CD4-positive, alpha-beta T cell (primary cell): Measurements from ENCODE around the gene SRC. TPM values are rescaled to one million over a fixed set of nuclear protein-coding genes. Genes with fewer than 3 reads are reported as not detected.

Source experiments
- ATAC-seq: fragments of 200-7000 bp; cut with Tn5 transposase; one replicate; pipeline ENCODE4 v1.10.0; 2022; ENCODE audit warnings: mild to moderate bottlenecking; ENCODE audit not compliant: poor library complexity
- CTCF ChIA-PET: fragments of 350-600 bp; sonication (Branson Sonifier 250); formaldehyde crosslinking; loops from one replicate; lab custom pipeline; 2021; ENCODE audit warnings: antibody characterized with exemption, inconsistent platforms; lab: Charles Lee
- POLR2A ChIA-PET: fragments of 350-600 bp; sonication (Branson Sonifier 250); formaldehyde crosslinking; loops from one replicate; lab custom pipeline; 2021; ENCODE audit warnings: antibody characterized with exemption, inconsistent platforms; lab: Charles Lee
- DNase-seq, 14 experiments: peaks; one replicate each; pipeline ENCODE4 v3.0.0-alpha.2; 2013 to 2020; ENCODE audit warnings: mixed read lengths in 2 of 14
- H3K27ac ChIP-seq, 2 donors: one replicate each; pipeline versions ENCODE4 v1.5.1 to v1.7.0; 2013; ENCODE audit warnings: low read length in 2 of 2, low read depth in 1 of 2, mild to moderate bottlenecking in 1 of 2
- H3K27me3 ChIP-seq, 2 experiments: 1 replicate in 1 of 2; 2 replicates in 1 of 2; pipeline versions ENCODE4 v1.6.1 to v1.7.0; 2013; ENCODE audit warnings: low read length in 2 of 2, control low read depth in 1 of 2, mild to moderate bottlenecking in 1 of 2, moderate library complexity in 1 of 2; ENCODE audit not compliant: insufficient read depth in 2 of 2, control insufficient read depth in 1 of 2
- H3K36me3 ChIP-seq: one replicate; pipeline ENCODE4 v1.6.1; 2013; ENCODE audit warnings: low read length, control low read depth; ENCODE audit not compliant: insufficient read depth
- H3K4me1 ChIP-seq: one replicate; pipeline ENCODE4 v1.6.1; 2013; ENCODE audit warnings: low read length, control low read depth; ENCODE audit not compliant: insufficient read depth
- H3K4me3 ChIP-seq: one replicate; pipeline ENCODE4 v1.5.1; 2013; ENCODE audit warnings: mild to moderate bottlenecking, low read length, moderate library complexity
- H3K9me3 ChIP-seq, 2 experiments: 1 replicate in 1 of 2; 2 replicates in 1 of 2; pipeline versions ENCODE4 v1.6.1 to v1.7.0; 2013; ENCODE audit warnings: low read length in 2 of 2, mild to moderate bottlenecking in 2 of 2, control low read depth in 1 of 2, moderate library complexity in 1 of 2; ENCODE audit not compliant: control insufficient read depth in 1 of 2, insufficient read depth in 1 of 2
- H3K27ac Mint-ChIP-seq: one replicate; pipeline ENCODE4 v1.8.0; 2020; ENCODE audit warnings: mixed read lengths
- H3K27me3 Mint-ChIP-seq: one replicate; pipeline ENCODE4 v1.8.0; 2021; ENCODE audit warnings: mixed read lengths
- H3K36me3 Mint-ChIP-seq: one replicate; pipeline ENCODE4 v1.8.0; 2021; ENCODE audit warnings: low read depth, mixed read lengths
- H3K4me1 Mint-ChIP-seq: one replicate; pipeline ENCODE4 v1.8.0; 2021; ENCODE audit warnings: low read depth, mixed read lengths
- H3K4me3 Mint-ChIP-seq: one replicate; pipeline ENCODE4 v1.8.0; 2020; ENCODE audit warnings: mild to moderate bottlenecking, mixed read lengths
- H3K9me3 Mint-ChIP-seq: one replicate; pipeline ENCODE4 v1.8.0; 2020; ENCODE audit warnings: mixed read lengths
- CTCF ChIP-seq: fragments of 200-600 bp; IDR thresholded peaks from one replicate; pipeline ENCODE4 v1.8.0; 2022; ENCODE audit warnings: antibody characterized with exemption, mild to moderate bottlenecking
- intact Hi-C, 2 experiments: fragments of 100-400 bp; cut with DNase I in 1 of 2; cut with micrococcal nuclease in 1 of 2; formaldehyde crosslinking; loops; one replicate each; pipeline versions ENCODE4 v1.15.1 to v1.9.0; 2023 to 2025; cut with DNase I, micrococcal nuclease
- total RNA-seq, 174 experiments: library from RNA in 2 of 174; stranded (reverse) in 2 of 174; gene quantifications; one replicate each; pipeline ENCODE4 v1.2.3 and lab custom pipeline; 2021 to 2026

Gene SRC
- total RNA-seq, 2 experiments from 2014 or later, result 2.5 to 3.1 TPM

GRCh38 chr20:37325206-37325605, 20.7 kb upstream of the SRC start:
- Mint-ChIP-seq H3K36me3 (no peaks in the 10 kb centered on the region), H3K27ac (no peak overlapping the region), H3K9me3 (no peaks in the 10 kb centered on the region), H3K27me3 (no peaks in the 10 kb centered on the region), H3K4me1 (no peaks in the 10 kb centered on the region), H3K4me3 (no peak overlapping the region)
- ChIA-PET CTCF (no interaction called here), POLR2A (no interaction called here)
- Histone ChIP-seq H3K4me1 (no peaks in the 10 kb centered on the region), H3K27ac (no peak overlapping the region), H3K36me3 (no peaks in the 10 kb centered on the region), H3K4me3 (no peak overlapping the region), H3K9me3 (no peaks in the 10 kb centered on the region), H3K27me3 (no peaks in the 10 kb centered on the region)
- no peak for ATAC-seq
- no peak for DNase-seq
- intact Hi-C loops, result no loop called here
- TF ChIP-seq CTCF, result no peak

- H3K9me3 ChIP-seq, result no peaks in the 10 kb centered on the region
- no peak overlapping the region for H3K27ac Mint-ChIP-seq
- no peaks in the 10 kb centered on the region for H3K36me3 ChIP-seq
- intact Hi-C loops, result no loop called here
- CTCF ChIA-PET, result interaction anchor here (1.0 kb wide), 1 partner anchor 18 kb away, joined by 3 read pairs; no protein-coding TSS in a partner anchor
- no peak for TF ChIP-seq CTCF
- no peak for DNase-seq
- POLR2A ChIA-PET, result no interaction called here
- no peak overlapping the region for H3K27ac ChIP-seq
- no peak overlapping the region for H3K4me3 ChIP-seq
- ATAC-seq, result no peak
- H3K36me3 Mint-ChIP-seq, result no peaks in the 10 kb centered on the region
- H3K9me3 Mint-ChIP-seq, result no peaks in the 10 kb centered on the region
- no peaks in the 10 kb centered on the region for H3K4me1 ChIP-seq
- H3K27me3 Mint-ChIP-seq, result no peaks in the 10 kb centered on the region
- H3K4me3 Mint-ChIP-seq, result no peak overlapping the region
- H3K27me3 ChIP-seq, result no peaks in the 10 kb centered on the region
- H3K4me1 Mint-ChIP-seq, result no peaks in the 10 kb centered on the region
These were observed 19.3 kb upstream of the SRC start for GRCh38 chr20:37326666-37327065.

GRCh38 chr20:37327748-37328147, 18.2 kb upstream of the SRC start:
- Histone ChIP-seq H3K27me3 (no peaks in the 10 kb centered on the region), H3K27ac (no peak overlapping the region), H3K9me3 (no peaks in the 10 kb centered on the region), H3K4me1 (no peaks in the 10 kb centered on the region), H3K4me3 (no peak overlapping the region), H3K36me3 (no peaks in the 10 kb centered on the region)
- Mint-ChIP-seq H3K36me3 (no peaks in the 10 kb centered on the region), H3K27ac (no peak overlapping the region), H3K4me3 (no peak overlapping the region), H3K27me3 (no peaks in the 10 kb centered on the region), H3K9me3 (no peaks in the 10 kb centered on the region), H3K4me1 (no peaks in the 10 kb centered on the region)
- DNase-seq, result no peak
- ATAC-seq, result no peak
- no peak for TF ChIP-seq CTCF
- intact Hi-C loops, result no loop called here
- ChIA-PET POLR2A (interaction anchor here (0.6 kb wide), 3 partner anchors 76 to 731 kb away, joined by 3 read pairs; no protein-coding TSS in a partner anchor), CTCF (interaction anchor here (0.6 to 0.7 kb wide), 2 partner anchors 306 to 1253 kb away, joined by 3 to 4 read pairs; partner anchors contain the start of gene ADIG)
